ENCODE results near the gene NUPR1. TPM values are rescaled to one million over a fixed set of nuclear protein-coding genes. Genes with fewer than 3 reads are reported as not detected.

The NUPR1 gene
- total RNA-seq, 3 donors from 2014 or later, result 0.28 to 0.63 (median 0.37) TPM

DNA sequence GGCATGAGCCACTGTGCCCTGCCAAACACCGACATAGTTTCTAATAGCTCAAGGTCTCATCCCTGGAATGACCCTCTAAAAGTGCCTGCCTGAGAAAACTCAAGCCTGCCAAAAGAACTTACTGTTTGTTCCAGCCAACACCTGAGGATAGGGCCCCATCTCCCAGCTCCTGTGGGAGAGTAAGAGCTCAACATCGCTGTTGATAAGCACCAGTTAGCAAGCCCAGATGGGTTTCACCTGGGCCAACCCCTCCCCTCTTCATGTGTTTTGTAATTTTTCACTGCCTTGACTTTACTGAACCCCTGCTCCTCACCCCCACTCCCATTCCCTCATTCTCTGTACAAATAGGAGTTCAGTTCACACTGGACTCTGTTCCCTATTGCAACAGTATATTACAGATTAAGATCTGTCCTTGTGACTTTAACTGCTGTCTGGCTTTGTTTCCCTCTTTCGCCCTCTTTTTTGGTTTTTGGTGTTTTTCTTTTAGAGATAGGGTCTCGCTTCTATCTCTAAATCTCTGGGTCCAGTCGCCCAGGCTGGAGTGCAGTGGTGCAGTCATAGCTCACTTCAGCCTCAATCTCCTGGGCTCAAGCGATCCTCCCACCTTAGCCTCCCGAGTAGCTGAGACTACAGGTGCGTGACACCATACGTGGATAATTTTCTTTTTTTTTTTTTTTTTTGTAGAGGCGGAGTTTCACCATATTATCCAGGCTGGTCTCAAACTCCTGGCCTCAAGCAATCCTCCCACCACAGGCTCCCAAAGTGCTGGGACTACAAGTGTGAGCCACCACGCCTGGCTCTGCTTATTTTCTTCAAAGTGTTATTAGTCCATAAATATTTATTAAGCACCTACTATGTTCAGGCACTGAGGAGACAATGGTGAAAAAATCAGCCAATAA is 12.3 kb downstream of the NUPR1 start:
- no peak for DNase-seq
- H3K4me3 Mint-ChIP-seq, result no peak overlapping the region
- H3K36me3 Mint-ChIP-seq (ENCODE audit: insufficient read depth), result no peaks in the 10 kb centered on the region
- ATAC-seq, result no peak
- H3K4me1 Mint-ChIP-seq (ENCODE audit: low read depth), result peaks cover 4% of the 10 kb centered on the region
- no peaks in the 10 kb centered on the region for H3K9me3 Mint-ChIP-seq
- H3K27me3 Mint-ChIP-seq (ENCODE audit: low read depth), result no peaks in the 10 kb centered on the region

DNA sequence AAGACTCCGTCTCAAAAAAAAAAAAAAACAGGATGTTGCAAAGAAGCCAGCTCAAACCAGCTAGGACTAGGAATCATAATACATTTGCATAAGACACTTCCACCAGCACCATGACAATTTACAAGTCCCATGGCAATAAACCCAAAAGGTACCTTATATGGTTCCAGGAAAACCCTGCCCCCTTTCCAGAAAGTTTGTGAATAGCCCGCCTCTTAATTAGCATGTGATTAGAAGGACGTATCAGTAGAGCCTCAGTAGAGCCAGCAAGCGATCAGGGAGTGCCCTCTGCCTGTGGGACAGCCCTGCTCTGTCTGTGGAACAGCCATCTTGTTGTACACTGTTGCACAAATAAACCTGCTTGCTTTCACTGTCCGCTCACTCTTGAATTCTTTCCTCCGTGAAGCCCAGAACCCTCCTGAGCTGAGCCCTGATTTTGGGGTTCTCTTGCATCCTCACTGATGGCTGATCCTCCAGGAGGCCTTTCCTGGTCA is 14.0 kb downstream of the NUPR1 start:
- Mint-ChIP-seq H3K36me3 (ENCODE audit: insufficient read depth) (no peaks in the 10 kb centered on the region), H3K4me3 (no peak overlapping the region), H3K9me3 (no peaks in the 10 kb centered on the region), H3K27me3 (ENCODE audit: low read depth) (no peaks in the 10 kb centered on the region), H3K4me1 (ENCODE audit: low read depth) (peaks cover 4% of the 10 kb centered on the region)
- DNase-seq (no peak), ATAC-seq (peak; percentile 35 to 51)

DNA sequence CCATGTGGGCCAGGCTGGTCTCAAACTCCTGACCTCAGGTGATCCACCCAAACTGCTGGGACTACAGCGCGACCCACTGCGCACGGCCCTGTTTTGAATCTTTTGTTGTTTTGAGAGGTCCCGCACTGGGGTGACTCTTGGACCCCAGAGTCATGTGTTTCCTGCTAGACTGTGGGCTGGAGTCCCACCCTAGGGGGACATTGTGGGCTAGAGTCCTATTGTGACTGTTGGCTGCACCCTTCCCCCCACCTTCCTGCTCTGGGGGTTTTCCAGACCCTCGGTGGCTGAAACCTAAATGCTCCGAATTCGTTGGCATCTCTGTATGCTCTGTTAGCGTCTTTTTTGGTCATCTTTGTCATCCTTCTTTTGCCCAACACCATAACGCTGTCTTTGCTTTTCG is 16.0 kb downstream of the NUPR1 start:
- ATAC-seq, result no peak
- H3K4me3 Mint-ChIP-seq, result no peak overlapping the region
- DNase-seq, result no peak
- H3K9me3 Mint-ChIP-seq, result no peaks in the 10 kb centered on the region
- H3K36me3 Mint-ChIP-seq (ENCODE audit: insufficient read depth), result no peaks in the 10 kb centered on the region
- H3K4me1 Mint-ChIP-seq (ENCODE audit: low read depth), result peaks cover 4% of the 10 kb centered on the region
- H3K27me3 Mint-ChIP-seq (ENCODE audit: low read depth), result no peaks in the 10 kb centered on the region

DNA sequence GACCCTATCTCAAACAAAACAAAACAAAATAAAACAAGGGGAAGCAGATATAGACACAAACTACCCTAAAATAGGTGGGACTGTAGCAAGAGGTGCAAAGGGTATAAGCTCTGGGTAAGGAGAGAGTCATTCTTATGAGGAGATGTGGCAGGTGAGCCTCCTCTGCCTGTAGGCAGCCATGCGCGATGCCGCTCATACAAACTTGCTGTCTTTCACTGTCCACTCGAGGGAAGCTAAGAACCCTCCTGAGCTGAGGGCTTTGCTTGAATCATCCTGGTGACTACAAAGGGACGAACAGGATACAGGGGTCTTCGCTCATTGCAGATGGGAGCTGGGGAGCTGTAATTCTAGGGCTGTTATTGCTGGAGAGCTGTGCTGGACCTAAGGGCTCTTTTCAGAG is 17.3 kb downstream of the NUPR1 start:
- H3K36me3 Mint-ChIP-seq (ENCODE audit: insufficient read depth), result no peaks in the 10 kb centered on the region
- peaks cover 4% of the 10 kb centered on the region for H3K4me1 Mint-ChIP-seq (ENCODE audit: low read depth)
- no peak overlapping the region for H3K4me3 Mint-ChIP-seq
- no peaks in the 10 kb centered on the region for H3K27me3 Mint-ChIP-seq (ENCODE audit: low read depth)
- ATAC-seq (no peak), DNase-seq (no peak)
- H3K9me3 Mint-ChIP-seq, result no peaks in the 10 kb centered on the region

DNA sequence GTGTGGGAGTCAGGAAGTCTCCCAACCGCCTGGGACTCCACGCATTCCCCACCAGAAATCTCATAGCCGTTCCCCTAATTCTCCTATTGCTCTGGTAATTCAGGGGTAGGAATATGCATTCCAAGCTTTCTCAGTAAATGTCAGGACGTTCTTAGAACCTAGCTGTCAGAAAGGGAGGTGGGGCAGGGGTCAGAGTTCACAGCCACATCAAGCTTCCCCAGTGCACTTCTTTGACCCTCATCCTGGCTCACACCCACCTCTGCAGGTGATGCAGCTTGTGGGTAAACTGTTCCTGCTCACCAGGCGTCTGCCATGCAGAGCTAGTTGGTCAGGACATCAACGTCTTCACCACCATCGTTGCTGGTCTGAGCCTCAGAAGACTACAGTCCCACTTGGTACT is 18.1 kb downstream of the NUPR1 start:
- Mint-ChIP-seq H3K4me3 (no peak overlapping the region), H3K36me3 (ENCODE audit: insufficient read depth) (no peaks in the 10 kb centered on the region), H3K9me3 (no peaks in the 10 kb centered on the region), H3K27me3 (ENCODE audit: low read depth) (no peaks in the 10 kb centered on the region), H3K4me1 (ENCODE audit: low read depth) (peaks cover 4% of the 10 kb centered on the region)
- DNase-seq (no peak), ATAC-seq (no peak)

DNA sequence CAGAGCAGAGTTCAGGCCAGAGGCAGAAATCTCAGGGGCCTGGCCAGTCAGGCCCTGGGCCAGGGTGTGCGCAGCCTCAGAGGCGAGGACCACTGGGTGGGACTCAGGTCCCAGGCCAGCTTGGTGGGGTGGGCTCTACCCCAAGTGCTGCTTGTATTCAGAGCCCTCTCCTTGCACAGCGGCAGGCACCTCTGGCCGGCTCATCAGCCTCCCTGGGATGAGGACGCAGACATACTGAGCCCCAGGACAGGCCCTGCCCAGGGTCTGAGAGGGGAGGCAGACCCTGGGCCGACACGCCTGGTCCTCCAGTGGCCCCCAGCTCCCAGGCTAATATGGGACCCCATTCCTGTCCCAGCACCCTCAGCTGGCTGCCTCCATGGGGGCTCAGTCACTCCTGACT is 24.5 kb downstream of the NUPR1 start:
- Mint-ChIP-seq H3K4me1 (ENCODE audit: low read depth) (no peaks in the 10 kb centered on the region), H3K9me3 (no peaks in the 10 kb centered on the region), H3K36me3 (ENCODE audit: insufficient read depth) (no peaks in the 10 kb centered on the region), H3K27me3 (ENCODE audit: low read depth) (no peaks in the 10 kb centered on the region), H3K4me3 (no peak overlapping the region)
- no peak for DNase-seq
- no peak for ATAC-seq

DNA sequence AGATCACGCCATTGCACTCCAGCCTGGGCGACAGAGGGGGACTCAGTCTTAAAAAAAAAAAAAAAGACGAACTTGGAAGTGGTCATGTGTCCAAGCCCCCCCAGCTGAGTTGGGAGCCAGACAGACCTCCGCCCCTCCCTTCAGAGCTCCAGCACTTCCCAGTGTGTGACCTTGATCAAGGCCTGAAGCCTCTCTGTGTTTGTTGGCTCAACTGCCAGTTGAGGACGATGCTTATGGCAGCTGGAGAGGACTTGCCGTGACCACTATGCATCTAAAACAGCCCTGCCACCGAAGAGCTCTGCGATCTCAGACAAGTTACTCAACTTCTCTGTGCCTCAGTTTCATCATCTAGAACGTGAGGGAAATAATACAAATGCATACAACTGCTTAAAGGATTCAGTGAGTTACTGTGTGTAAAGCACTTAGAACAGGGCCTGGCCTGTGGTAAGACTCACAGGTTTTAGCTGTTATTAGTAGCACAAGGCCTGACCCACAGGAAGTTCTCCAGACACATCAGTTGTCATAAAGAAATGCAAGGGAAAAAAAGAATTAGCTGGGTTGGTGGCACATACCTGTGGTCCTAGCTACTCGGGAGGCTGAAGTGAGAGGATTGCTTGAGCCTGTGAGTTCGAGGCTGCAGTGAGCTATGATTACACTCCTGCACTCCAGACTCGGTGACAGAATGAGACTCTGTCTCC is 25.1 kb downstream of the NUPR1 start:
- no peak overlapping the region for H3K4me3 Mint-ChIP-seq
- DNase-seq (no peak), ATAC-seq (no peak)
- no peaks in the 10 kb centered on the region for H3K9me3 Mint-ChIP-seq
- H3K36me3 Mint-ChIP-seq (ENCODE audit: insufficient read depth), result no peaks in the 10 kb centered on the region
- no peaks in the 10 kb centered on the region for H3K27me3 Mint-ChIP-seq (ENCODE audit: low read depth)
- H3K4me1 Mint-ChIP-seq (ENCODE audit: low read depth), result no peaks in the 10 kb centered on the region

DNA sequence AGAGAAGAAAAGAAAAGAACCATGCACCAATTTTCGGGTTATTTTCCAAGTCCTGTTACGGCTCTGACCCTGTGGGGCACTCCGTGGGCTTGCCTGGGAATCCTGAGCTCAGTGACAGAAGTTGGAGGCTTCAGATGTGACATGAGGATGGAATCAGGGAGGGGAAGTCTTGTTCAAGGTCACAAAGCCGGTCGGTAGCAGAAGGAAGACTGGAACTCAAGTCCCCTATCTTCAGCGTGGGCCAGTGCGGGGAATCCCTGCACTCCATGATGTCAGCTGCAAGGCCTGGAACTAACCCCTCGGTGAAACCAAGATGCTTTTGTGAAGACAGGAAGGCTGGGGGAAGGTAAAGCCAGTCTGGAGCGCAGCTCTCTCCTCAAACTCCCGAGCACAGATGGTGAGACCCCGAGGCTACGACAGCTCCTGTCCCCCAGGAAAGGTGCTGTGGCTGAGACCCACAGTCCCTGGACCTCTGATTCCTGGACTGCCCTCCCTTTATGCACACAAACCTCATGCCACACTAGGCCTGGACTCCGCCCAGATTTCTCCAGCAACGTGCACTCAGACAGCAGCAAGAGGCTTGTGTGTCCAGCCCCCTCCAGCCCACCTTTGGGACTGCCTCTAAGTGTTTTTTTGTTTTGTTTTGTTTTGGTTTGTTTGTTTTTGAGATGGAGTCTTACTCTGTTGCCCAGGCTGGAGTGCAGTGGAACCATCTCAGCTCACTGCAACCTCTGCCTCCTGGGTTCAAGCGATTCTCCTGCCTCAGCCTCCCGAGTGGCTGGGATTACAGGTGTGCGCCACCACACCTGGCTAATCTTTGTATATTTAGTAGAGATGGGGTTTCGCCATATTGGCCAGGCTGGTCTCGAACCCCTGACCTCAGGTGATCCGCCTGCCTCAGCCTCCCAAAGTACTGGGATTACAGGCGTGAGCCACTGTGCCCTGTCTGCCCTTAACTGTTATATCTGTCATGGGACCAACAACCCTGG is 26.7 kb downstream of the NUPR1 start:
- no peaks in the 10 kb centered on the region for H3K27me3 Mint-ChIP-seq (ENCODE audit: low read depth)
- H3K9me3 Mint-ChIP-seq, result no peaks in the 10 kb centered on the region
- no peaks in the 10 kb centered on the region for H3K36me3 Mint-ChIP-seq (ENCODE audit: insufficient read depth)
- DNase-seq (no peak), ATAC-seq (no peak)
- H3K4me3 Mint-ChIP-seq, result no peak overlapping the region
- H3K4me1 Mint-ChIP-seq (ENCODE audit: low read depth), result peaks cover 13% of the 10 kb centered on the region

DNA sequence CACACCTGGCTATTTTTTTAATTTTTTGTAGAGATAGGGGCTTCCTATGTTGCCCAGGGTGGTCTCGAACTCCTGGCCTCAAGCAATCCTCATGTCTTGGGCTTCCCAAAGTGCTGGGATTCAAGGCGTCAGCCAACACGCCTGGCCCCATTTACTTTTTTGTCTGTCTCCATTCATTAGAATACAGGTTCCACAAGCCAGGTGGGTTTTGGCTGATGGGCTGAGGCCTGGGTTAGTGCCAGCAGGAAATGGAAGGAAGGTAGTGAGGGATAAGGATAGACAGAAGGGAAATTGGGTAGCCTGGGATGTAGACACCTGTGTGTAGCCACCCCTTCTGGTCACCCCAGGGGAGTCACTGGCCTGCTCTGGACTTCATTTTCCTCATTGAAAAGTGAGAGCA is 27.7 kb downstream of the NUPR1 start:
- Mint-ChIP-seq H3K4me1 (ENCODE audit: low read depth) (peaks cover 19% of the 10 kb centered on the region), H3K27me3 (ENCODE audit: low read depth) (peaks cover 2% of the 10 kb centered on the region), H3K9me3 (no peaks in the 10 kb centered on the region), H3K4me3 (no peak overlapping the region), H3K36me3 (ENCODE audit: insufficient read depth) (no peaks in the 10 kb centered on the region)
- ATAC-seq, result no peak
- no peak for DNase-seq

DNA sequence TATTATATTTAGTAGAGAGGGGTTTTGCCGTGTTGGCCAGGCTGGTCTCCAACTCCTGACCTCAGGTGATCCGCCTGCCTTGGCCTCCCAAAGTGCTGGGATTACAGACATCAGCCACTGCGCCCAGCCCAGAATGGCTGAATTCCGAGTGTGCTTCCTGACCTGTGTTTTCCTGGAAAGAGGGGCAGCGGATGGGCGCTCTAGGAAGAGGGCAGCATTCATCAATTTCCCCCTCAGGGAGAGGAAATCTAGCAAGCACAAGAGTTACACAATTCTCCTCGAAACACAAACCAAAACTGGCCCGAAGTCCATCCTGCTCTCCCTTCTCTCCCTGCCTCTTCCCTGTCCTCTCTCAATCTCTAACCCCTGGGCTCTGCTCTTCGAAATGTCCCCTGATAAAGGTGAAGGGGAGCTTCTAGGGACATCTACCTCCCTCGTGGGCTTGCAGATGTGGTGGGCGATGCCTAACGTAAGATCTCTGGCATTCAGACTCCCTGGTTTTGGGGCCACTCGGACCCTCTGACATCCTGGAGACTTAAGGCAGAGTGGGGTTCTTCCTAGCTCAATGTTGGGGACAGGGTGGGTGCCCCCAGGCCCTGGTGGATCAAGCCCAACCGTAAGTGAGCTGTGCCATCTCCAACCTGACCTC is 33.2 kb downstream of the NUPR1 start:
- H3K9me3 Mint-ChIP-seq, result no peaks in the 10 kb centered on the region
- peaks cover 22% of the 10 kb centered on the region for H3K4me1 Mint-ChIP-seq (ENCODE audit: low read depth)
- ATAC-seq (no peak), DNase-seq (no peak)
- peaks cover 2% of the 10 kb centered on the region for H3K27me3 Mint-ChIP-seq (ENCODE audit: low read depth)
- H3K36me3 Mint-ChIP-seq (ENCODE audit: insufficient read depth), result no peaks in the 10 kb centered on the region
- H3K4me3 Mint-ChIP-seq, result no peak overlapping the region

DNA sequence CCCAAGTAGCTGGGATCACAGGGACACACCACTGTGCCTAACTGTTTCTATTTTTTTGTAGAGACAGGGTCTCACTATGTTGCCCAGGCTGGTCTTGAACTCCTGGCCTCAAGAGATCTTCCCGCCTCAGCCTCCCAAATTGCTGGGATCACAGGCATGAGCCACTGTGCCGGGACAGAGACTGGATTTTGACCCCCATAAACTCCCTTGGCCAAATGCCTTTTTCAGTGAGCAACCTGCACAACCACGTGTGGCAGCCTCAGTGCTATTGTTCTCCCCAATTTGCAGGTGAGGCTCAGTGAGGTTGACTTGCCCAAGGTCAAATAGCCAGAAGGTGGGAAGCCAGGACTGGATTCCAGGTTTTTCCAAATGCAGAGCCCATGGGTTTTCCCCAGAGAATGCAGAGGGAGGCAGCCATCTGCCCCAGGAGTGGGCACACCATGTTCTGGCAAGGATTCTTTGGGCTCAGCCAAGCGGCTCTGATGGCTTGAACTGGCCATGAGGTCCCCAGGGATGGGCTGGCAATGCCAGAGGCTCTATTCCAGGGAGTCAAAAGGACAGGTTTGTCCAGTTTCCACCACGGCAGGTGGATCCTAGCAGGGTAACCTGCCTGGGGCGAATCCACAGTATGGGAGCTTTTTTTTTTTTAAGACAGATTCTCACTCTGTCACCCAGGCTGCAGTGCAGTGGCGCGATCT is 33.9 kb downstream of the NUPR1 start:
- ATAC-seq (no peak), DNase-seq (no peak)
- H3K4me3 Mint-ChIP-seq, result no peak overlapping the region
- H3K36me3 Mint-ChIP-seq (ENCODE audit: insufficient read depth), result no peaks in the 10 kb centered on the region
- H3K27me3 Mint-ChIP-seq (ENCODE audit: low read depth), result peaks cover 2% of the 10 kb centered on the region
- peaks cover 25% of the 10 kb centered on the region for H3K4me1 Mint-ChIP-seq (ENCODE audit: low read depth)
- H3K9me3 Mint-ChIP-seq, result no peaks in the 10 kb centered on the region

DNA sequence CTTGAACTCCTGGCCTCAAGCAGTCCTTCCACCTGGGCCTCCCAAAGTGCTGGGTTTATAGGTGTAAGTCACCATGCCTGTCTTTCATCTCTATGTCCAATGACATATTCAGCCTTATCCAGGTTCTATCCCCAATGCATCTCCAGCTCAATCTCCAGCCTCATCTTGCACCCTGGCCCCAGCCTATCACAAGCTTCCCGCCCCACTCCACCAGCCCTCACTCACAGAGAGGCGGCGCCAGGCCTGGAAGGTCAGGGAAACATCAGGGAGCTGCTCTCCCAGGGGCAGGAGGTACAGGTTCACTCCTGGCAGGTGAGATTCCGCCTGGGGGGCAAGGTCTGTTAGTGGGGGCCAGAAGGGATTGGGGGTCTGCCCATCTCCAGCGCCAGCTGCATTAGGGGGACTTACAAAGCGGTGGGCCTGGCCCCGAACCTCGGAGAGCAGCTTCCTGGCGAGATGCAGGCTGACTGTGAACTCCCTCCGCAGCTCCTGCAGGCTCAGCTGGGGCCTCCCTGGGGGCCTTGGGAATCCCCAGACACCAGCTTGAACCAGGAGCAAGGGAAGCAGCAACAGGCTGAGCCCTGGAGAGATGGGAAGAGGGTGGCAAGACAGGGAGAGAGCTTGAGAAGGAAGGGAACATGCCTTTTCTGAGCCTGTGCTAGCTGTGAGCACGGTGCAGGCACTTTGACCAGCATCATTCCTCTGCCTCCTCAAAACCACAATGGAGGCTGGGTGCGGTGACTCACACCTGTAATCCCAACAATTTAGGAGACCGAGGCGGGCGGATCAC is 35.1 kb downstream of the NUPR1 start:
- H3K36me3 Mint-ChIP-seq (ENCODE audit: insufficient read depth), result no peaks in the 10 kb centered on the region
- no peak for DNase-seq
- no peak for ATAC-seq
- no peaks in the 10 kb centered on the region for H3K9me3 Mint-ChIP-seq
- H3K4me1 Mint-ChIP-seq (ENCODE audit: low read depth), result peaks cover 25% of the 10 kb centered on the region
- H3K27me3 Mint-ChIP-seq (ENCODE audit: low read depth), result peaks cover 2% of the 10 kb centered on the region
- no peak overlapping the region for H3K4me3 Mint-ChIP-seq

DNA sequence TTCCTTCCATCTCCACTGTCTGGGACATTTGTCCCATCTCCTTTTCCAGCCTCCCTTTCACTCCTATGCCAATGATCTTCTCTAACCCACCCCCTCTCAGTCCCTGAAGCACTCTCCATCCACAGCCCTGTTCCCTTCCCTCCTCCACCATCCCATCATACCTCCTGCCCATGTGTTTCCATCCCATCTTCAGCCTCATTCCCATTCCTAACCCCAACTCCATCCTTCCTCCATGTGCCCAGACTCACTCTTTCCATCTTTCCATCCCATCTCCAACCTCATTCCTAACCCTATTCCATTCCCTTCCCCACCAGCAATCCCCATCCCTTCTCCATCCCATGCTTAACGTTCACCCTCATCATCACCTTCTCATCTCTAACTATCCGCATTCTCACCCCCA is 36.5 kb downstream of the NUPR1 start:
- DNase-seq (no peak), ATAC-seq (no peak)
- peaks cover 17% of the 10 kb centered on the region for H3K4me1 Mint-ChIP-seq (ENCODE audit: low read depth)
- H3K4me3 Mint-ChIP-seq, result no peak overlapping the region
- H3K36me3 Mint-ChIP-seq (ENCODE audit: insufficient read depth), result no peaks in the 10 kb centered on the region
- H3K27me3 Mint-ChIP-seq (ENCODE audit: low read depth), result peaks cover 2% of the 10 kb centered on the region
- no peaks in the 10 kb centered on the region for H3K9me3 Mint-ChIP-seq
